Retinal pigment epithelial cell (primary cell): ENCODE data around the gene BCL11B.

Experiments
- DNase-seq: peaks from one replicate; pipeline ENCODE4 v3.0.0-alpha.2; 2010; ENCODE audit warnings: low read depth
- H3K4me3 ChIP-seq: 2 replicates; pipeline ENCODE4 v1.5.1; 2011; ENCODE audit warnings: mild to moderate bottlenecking, low read length, control low read depth, moderate library complexity
- TF ChIP-seq, protein P1 (sequence below): conservative IDR thresholded peaks from 2 replicates; pipeline ENCODE4 v1.5.1; 2011; ENCODE audit warnings: low read depth, low read length, control low read depth, inconsistent platforms

The BCL11B gene

DNA sequence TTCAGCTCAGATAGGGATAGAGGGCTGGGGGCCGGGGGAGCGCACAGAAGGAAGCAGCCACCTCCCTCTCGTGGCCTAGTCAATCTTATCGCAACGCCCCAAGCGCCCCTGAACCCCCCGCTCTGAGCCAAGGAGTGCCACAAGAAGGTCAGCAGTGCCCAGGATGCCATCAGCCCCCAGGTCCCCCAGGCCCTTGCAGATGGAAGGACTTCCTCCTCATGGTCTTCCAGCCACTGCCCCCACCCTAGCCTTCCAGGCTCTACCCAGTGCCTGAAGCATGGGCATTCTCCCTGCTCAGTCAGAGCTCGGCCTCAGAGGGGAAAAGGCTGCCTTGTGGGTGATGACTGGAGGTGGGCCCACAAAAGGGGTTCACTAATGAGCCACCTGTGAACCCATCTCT lies 68.2 kb downstream of the BCL11B start:
- no peak for DNase-seq
- TF ChIP-seq, protein P1, sequence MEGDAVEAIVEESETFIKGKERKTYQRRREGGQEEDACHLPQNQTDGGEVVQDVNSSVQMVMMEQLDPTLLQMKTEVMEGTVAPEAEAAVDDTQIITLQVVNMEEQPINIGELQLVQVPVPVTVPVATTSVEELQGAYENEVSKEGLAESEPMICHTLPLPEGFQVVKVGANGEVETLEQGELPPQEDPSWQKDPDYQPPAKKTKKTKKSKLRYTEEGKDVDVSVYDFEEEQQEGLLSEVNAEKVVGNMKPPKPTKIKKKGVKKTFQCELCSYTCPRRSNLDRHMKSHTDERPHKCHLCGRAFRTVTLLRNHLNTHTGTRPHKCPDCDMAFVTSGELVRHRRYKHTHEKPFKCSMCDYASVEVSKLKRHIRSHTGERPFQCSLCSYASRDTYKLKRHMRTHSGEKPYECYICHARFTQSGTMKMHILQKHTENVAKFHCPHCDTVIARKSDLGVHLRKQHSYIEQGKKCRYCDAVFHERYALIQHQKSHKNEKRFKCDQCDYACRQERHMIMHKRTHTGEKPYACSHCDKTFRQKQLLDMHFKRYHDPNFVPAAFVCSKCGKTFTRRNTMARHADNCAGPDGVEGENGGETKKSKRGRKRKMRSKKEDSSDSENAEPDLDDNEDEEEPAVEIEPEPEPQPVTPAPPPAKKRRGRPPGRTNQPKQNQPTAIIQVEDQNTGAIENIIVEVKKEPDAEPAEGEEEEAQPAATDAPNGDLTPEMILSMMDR: no peak
- no peak overlapping the region for H3K4me3 ChIP-seq

DNA sequence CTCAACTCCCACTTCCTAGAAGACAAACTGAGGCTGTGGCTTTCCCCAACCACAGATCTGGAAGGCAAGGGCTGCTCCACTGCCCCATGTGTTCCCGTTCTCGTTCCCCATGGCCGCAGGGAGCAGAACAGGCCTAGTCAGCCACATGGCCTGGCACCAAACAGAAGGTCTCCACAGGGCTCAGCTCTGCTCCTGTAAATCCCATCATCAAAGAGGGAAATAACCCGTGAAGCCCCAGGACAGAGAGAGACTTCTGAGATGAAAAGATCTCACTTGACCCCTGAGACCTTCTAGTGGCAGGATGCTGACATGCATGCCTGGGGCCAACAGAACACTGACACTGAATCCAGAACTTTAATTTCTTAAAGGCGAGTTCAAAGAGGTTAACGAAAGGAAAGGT lies 68.9 kb downstream of the BCL11B start:
- H3K4me3 ChIP-seq: no peak overlapping the region
- TF ChIP-seq, protein P1: no peak
- no peak for DNase-seq

DNA sequence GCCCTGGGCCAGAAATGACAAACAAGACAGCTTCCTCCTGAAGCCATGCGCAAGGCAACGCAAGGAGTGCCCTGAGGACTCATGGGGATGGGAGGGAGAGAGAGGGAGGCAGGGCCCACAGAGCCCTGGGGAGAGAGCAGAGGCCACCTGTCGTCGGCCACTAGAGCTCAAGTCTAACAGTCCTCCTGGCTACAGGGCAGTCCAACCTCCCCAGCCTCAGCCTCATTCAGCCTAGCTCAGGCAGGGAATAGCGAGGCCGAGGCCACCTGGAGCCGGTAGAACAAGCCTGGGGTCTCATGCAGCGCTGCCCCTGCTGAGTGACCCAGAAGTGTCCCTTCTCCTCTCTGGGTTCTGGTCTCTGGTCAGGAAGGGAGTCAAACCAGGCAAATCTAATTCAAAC lies 69.5 kb downstream of the BCL11B start:
- TF ChIP-seq, protein P1: no peak
- no peak overlapping the region for H3K4me3 ChIP-seq
- no peak for DNase-seq

DNA sequence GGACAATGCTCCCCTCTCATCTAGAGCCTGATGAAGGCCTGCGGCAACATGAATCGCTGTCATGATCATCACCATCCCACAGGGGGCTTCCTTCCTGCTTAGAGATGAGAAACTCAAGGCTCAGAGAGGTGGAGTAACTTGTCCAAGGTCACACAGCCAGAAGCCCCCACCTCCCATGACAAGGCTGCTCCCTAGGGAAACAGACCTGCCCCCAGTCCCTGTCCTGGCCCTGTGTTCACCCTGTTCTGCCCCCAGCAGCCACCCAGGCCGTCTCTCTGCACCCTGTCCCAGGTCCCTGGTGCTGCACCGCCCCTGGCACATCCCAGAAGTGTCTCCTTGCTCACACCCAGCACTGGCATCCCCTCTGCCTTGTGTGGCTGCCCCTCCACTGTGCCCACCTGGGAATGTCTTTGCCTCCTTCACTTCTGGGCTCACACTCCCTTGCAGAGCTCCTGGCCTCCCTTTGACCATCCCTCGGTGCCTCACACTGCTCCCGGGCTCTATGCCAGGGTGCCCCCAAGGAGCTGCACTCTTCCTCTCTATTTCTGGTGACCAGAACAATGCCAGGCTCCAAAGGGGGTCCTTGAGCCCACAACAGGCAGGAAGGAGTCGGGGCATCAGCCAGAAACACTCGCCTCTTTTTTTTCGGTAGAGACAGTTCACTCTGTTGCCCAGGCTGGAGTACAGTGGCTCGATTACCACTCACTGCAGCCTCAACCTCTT lies 70.5 kb downstream of the BCL11B start:
- H3K4me3 ChIP-seq: no peak overlapping the region
- no peak for DNase-seq
- TF ChIP-seq, protein P1: no peak

DNA sequence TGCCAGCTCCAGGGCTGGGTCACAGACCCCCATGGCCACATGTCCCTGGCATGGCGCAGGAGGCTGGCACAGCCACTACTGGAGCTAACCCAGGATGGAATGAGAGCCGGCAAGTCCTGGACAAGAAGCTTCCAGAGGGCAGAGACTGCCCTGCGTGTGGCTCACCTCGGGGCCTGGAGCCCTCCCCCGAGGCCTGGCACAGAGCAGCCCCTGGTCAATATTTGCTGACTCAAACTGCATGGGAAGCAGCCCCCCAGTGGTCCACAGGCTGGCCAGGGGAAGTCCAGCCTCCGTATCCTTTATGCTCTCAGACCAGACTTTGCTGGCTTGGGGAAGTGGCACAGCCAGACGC lies 71.4 kb downstream of the BCL11B start:
- H3K4me3 ChIP-seq: no peak overlapping the region
- TF ChIP-seq, protein P1: no peak
- no peak for DNase-seq

DNA sequence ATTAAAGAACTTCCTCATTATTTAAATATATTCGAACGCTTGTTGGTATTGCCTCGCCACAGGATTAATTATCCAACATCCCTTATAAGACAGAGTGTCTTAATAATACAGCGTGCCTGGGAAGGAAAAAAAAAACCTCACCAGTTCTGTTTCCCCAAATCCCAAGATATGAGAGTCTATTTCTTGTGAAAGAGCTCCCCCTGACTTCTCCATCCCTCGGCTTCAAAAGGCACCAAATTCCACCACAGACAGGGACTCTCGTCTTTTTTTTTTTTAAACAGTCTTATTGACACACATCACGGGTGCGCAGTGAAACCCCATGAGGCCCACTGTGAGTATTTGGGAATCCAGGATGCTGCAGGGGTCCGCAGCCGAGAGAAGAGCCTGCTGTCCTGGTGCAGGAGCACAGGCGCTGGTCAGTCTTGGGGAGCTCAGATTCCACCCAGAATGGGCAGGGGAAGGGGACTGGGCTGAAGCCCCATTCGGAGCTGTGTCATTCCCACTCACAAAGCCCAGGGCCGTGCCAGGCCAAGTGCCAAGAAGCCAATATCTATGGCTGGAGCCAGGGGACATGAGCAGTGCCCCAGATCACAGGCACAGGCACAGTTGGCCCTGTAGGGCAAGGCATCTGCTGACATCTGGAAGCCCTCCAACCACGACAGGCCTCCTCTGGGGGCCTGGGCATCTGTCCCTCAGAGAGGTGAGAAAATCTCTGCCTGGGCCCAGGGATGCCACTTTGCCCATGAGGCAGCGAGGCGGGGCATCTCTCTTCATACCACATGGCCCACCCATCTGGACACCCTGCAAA lies 71.9 kb downstream of the BCL11B start:
- no peak overlapping the region for H3K4me3 ChIP-seq
- DNase-seq: no peak
- TF ChIP-seq, protein P1: peak; percentile 18
